HG03064 (cell line): Measurements from ENCODE around the gene ARHGEF1.
A peak's percentile ranks its signal among the peaks of the same experiment; 100 is the strongest.
"Not testable (repeated sequence)": the region's sequence is repeated elsewhere in the genome, so short reads cannot be mapped to it uniquely, and the experiment has no call there.

Source experiments
- ATAC-seq: cut with Tn5 transposase; IDR thresholded peaks from one replicate; pipeline ENCODE4 v1.9.1; 2021; ENCODE audit warnings: low read depth; ENCODE audit not compliant: unreplicated experiment

The ARHGEF1 gene

DNA sequence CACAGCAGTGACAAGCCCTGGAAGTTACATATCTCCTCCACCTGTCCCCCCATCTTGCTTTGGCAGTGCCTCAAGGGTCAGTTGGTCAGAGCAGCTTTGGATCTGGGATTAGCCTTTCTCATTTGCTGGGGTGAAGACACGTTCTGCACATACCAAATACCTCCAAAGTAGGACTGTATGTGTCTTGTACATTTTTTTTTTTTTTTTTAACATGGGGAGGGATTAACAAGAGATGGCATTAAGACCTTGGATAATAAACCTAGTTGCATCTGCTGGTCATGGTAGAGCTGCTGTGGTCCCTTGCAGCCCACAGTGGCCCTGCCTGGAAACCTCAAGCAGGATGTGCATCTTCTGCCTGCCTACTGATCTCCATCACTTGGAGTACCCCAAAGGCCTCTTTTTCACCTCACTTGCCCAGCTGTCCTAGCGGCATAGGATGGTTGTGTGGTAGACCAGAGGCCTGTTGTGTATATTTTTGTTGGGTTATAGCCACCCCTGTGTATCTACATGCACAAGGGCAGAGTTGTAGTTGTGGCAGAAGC, 20.5 kb upstream of the ARHGEF1 start:
- ATAC-seq: no peak

DNA sequence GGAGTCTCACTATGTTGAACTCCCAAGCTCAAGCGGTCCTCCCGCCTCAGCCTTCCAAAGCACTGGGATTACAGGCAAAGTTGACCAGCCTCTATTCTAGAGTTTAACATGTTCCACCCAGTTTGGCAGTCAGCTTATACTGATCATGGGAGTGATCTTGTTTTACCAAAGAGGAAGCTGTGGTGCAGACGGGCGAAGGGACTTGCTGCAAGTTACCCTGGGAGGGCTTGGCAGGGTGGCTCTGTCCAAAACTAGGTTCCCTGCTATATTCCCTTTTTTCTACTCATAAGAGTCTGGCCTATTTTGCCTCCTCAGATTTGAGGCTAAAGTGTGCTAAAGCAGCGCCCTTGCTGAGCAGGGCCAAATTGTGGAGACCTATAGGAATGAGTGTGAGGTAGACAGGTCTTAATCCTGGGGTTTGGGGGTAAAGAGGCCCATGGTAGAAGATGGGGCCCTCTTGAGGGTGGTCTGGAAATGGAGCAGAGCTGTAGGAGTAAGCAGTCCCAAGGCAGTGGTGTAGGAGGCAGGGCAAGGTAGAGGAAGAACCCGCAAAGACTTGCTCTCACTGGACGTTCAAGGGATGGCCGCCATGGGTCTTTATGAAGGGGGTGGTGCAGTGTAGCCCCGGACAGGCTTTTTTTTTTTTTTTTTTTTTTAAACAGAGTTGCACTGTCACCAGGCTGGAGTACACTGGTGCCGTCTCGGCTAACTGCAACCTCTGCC, 19.6 kb upstream of the ARHGEF1 start:
- ATAC-seq: no peak

DNA sequence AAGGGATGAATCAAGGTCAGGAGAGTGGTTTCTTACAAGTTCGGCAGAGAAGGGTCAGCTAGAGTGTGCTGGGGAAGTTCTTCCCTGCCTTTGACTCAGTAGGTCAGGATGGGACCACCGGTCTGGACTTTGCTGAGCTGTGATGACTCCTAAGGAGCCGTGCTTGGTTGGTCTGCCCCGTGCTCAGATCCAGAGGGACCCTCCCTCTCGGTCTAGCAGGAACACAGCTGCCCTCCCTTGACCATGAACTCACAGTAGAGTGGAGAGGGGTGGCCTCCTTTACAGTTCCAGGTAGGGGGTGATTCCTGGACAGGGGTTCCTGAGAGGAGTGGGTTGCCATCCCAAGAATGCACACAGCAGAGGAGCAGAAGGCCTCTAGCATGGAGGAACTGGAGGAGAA, 18.6 kb upstream of the ARHGEF1 start:
- ATAC-seq: no peak

DNA sequence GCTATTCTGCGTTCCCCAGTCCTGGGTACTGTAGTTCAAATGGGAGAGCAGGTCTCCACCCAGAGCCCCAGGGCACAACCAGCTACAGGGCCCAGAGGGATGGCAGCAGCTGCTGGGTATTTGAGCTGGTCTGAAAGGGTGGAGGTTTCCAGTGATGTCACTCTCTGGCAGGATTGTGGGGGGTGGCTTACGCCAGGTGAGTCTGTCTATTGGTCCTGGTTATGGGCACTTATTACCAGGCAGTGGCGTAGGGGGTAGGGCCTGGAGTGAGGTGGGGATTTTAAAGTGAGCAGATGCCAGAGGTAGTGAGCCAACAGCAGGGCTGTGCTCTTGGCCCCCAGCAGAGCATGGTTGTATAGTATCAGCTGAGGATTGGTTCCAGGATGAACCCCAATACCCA, 16.7 kb upstream of the ARHGEF1 start:
- ATAC-seq: no peak

DNA sequence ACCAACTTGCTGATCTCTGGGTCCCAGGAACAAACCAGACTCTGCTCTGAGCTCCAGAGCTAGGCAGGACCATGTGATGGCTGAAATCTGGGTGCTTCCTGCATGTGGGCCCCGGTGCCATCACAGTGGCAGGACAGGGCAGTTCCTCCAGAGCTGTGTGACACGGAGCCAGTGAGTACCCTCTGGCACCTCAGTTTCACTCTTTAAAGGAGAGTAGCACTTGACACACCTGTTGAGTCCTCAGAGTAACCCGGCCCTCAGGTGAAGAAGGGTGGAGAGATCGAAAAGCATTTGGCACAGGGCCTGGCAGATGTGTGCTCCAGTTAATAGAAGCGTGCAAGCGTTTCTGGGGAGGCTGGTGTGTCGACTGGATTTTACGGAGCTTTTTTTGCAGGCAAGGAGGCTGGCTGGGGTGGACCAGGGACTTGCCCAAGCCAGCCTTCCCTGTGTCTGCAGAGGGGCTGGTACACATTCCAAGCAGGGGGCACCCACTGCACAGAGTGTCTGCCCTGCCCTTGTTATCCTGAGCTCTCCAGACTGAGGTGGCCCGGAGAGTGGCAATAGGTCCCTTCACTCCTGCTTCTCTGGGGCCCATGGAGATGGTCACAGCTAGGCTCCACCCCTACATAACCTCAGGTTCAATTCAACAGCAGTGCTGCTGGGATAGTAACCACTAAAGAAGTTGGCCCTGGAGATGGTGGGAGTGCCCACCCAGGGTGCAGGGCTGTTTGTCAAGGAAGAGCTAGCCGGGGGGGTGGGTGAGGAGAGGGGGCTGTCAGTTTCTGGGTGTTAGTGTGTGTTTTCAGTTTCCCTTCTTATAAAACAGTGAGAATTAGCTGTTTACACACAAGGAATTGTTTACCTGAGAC, 14.6 kb upstream of the ARHGEF1 start:
- ATAC-seq: no peak

DNA sequence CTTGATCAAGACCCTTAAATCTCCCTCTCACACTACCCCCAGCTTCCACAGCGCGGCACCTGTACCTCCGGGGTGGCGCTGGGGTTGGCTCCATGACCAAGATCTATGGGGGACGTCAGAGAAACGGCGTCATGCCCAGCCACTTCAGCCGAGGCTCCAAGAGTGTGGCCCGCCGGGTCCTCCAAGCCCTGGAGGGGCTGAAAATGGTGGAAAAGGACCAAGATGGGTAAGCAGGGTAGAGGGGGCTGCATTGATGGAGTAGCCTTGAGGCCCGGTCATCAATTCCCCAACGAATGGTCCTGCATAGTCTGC, 14.0 kb upstream of the ARHGEF1 start:
- ATAC-seq: no peak

DNA sequence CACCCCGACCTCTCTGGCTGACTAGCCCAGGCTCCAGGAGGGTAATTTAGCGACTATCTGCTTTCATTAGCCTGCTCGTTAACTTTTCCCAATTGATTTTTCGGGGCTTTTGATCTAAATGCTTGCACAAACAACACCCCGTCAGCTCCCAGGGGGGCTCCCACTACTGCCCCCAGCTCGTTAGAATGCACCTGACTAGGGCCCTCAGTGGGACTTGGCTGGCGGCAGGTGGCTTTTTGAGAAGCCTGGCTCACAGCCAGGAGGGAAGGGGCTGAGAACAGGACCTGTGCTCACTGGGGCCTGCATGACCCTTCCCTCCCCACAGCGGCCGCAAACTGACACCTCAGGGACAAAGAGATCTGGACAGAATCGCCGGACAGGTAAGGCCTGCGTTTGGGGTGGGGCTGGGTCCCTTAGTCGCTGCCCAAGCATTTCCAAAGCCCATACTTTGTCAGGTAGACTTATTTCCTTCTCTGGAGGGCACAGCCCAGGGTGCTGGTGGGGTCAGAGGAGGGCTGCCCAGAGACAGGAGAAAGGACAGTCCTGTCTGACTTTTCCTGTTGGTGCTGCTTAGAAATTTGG, 13.5 kb upstream of the ARHGEF1 start:
- no peak for ATAC-seq

DNA sequence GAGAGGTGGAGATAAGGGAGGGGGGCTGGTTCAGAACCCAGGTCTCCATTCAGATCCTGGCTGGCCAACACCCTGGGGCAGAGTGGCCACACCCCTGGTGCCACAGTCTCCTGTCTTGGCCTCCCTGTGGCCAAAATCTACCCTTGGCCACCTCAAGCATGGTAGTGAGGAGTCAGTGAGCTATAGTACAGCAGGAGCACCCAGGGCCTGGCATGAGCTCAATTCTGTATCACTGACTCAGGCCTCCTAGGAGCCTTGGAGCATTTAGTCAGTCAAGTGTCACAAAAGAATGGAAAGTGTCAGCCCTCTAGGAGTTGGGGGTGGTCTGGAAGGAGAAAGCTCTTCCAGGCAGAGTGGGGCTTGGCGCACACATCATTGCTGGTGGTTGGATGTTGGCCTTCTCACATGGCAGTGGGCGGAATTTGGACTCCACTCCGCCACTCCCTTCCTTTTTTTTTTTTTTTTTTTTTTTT, 12.5 kb upstream of the ARHGEF1 start:
- ATAC-seq: no peak

DNA sequence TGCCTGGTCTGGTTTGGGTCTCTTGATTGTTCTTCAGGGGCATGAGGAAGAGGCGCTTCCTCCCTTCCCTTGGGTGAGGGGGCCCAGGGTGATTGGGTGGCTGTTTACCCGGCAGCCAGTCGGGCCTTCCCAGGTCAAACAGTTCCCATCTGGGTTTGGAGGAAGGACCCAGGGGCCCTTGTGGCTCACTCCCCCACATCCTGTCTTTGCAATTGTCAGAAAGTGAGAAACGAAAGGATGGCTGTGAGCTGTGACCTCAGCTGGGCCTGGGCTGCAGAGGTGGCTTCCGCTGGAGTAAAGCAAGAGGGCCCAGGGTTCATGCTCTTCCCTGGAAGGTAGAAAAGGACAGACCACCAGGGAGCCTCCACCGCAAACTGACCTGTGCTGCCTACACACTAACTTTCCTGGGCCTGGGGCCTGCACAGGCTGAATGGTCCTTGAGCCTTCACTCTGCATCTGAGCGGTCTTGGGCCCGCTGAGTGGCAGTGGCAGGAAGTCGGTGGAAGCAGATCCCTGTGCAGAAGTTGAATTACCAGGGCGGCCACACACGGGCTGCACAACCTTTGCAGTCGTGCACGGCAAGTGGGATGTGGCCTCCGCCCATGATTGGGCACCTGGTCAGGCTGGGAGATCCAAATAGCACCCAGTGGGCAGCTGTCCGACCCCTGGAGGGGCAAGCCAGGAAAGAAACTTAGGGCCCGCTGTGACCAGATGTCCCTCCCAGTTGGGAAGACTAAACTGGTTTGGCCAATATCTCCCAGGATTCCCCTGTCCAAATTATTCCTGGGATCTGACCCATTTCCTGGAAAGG, 11.2 kb upstream of the ARHGEF1 start:
- ATAC-seq: no peak

DNA sequence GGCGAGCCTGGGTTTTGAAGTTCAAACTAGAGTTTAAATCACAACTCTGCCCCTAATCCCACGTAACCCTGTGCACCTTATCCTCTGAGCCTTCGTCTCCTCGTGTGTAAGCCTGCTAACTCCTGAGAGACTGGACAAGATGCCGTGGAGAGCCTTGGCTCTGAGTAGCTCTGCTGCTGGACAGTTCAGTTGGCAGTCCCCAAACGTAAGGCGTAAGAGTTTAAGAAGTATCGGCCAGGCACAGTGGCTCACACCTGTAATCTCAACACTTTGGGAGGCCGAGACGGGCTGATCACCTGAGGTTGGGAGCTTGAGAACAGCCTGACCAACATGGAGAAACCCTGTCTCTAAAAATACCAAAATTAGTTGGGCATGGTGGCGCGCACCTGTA, 10.6 kb upstream of the ARHGEF1 start:
- ATAC-seq: no peak

DNA sequence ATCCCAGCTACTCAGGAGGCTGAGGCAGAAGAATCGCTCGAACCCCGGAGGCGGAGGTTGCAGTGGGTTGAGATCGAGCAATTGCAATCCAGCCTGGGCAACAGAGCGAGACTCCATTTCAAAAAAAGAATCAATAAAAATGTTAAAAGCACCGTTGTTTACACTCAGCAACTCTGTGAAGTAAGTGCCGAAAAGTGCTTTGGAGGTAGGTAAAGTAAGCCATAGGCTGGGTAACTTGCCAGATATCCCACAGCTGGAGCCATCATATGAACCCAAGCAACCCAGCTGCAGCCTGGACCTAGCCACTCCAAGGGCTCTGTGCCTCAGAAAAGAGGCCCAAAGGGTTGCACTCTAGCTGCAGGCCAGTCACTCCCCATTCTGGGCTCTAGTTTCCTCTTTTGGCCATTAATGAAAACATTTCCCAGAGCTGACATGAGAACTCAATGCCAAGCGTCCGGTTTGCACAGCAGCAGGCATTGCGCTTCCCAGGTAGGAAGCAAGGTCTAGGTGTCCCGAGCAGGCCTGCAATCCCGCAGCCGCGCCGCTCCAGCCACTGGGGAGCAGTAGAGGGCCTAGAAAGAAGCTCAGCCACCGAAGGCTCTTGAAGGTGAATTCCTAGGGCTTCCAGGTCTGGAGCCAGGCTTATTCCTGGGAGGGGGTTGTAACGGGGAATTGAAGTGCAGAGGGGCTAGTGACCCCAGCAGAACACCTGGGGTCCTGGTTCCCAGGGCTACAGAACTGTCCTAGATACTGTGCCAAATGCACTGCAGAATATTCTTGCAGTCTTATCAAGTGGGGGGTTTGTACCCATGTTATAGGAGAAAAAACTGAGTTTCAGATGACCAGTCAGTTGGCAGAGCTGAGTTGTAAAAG, 10.0 kb upstream of the ARHGEF1 start:
- ATAC-seq: no peak

DNA sequence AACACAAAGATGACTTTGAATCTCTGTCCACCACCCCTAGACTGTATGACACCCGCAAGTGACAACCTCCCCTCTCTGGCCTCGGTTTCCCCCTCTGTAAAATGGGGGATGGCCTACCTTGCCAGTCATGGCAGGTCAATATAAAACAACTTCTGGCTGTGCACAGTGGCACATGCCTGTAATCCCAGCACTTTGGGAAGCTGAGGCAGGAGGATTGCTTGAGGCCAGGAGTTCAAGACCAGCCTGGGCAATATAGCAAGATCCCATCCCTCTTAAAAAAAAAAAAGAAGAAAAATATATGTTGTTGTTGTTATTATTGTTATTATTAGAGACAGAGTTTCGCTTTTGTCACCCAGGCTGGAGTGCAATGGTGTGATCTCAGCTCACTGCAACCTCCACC, 7.0 kb upstream of the ARHGEF1 start:
- ATAC-seq: not testable (repeated sequence)

DNA sequence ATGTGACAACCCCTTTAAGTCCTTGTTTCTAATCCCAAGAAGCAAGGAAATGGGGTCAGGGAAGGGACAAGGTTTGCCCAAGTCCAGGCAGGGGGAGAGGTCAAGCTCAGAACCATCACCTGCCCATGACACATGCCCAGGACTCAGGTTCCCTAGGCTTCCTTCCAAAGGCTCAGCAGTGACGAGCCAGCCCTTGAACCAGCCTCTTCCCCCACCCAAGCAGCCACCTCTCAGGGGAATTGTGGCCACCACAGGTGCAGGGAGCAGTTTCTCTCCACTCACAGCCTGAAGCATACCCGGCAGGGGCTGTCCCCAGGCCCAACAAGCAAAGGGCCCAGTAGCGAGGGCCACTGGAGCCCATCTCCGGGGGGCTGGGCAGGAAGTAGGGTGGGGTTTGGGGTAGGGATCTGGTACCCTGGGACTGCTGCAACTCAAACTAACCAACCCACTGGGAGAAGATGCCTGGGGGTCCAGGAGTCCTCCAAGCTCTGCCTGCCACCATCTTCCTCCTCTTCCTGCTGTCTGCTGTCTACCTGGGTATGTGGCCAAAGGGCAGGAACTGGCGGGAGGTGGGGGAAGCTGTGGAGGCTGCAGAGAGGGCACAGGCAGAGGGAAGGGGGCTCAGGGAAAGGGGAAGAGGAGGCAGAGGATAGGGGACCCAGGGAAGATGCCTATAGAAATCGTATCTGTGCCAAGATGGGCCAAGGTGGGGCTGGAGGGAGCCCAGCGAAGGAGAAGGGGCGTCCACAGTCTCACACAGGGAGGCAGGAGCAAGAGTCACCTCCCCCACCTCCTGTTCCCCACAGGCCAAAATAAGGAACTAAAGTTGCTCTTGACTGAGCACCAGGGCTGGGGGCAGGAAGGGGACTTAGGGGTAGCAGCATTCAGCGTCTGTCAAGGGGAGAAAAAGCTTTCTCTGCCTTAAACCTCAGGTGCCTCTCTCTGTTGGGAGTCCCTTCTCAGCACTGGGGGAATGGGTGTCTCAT, 5.8 kb upstream of the ARHGEF1 start, which contains the start of gene CD79A:
Gene CD79A (plus strand): TSS at position 433 of the 986 bp plus-strand sequence. CDS start 26 bp downstream, at position 459.
- peak; percentile 52 for ATAC-seq

DNA sequence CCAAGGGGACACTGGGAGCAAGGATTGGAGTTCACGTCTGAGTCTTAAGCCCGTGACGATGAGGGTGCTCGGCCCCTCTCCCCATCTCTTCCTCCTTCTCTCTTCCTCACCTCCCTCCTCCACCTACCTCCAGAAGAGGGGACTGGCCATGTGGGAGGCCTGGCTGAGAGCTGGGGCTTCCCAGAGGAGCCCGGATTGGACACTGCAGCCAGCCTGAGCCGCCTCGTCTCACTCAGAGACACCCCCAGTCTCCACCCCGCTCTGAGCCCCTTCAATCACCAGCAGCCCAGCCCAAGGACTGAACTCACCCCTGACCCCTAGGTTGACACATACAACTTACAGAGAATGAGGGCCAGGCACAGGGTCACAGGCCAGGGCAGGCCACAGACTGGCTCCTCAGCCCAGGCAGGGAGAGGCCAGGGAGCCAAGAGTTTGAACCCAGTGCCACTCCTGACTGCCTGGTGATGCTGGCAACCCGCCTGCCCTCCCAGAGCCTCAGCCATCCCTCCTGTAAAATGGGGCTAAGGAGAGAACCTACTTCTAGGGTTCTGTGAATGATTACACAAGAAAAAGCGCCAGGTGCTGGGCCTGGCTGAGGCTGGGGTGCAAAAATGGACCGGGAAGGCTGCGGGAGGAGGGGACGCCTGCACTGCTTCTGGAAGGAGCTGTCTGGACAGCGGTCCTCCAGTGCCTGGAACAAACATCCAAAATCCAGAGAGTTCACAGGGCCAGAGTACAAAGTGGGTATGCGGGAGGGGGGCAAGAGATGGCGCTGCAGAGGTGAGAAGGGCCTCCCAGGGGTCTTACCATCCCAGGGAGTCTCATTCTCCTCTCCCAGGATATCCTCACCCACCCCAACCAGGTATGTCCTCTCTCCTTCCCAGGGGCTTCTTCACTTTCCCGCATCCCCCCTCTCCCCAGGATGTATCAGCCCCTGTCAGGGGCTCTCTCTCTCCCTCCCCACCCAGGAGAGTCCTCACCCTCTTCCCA, 4.8 kb upstream of the ARHGEF1 start:
- ATAC-seq: no peak

DNA sequence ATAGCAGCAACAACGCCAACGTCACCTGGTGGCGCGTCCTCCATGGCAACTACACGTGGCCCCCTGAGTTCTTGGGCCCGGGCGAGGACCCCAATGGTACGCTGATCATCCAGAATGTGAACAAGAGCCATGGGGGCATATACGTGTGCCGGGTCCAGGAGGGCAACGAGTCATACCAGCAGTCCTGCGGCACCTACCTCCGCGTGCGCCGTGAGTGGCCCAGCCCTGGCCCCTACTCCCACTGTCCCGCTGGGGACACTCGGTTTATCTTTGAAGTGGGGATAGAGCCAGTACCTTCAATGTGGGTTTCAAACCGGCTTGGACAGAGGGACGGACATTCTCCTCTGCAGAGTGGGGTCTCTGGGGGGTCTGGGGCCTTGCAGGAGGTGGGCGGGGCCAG, 3.9 kb upstream of the ARHGEF1 start:
- ATAC-seq: no peak

DNA sequence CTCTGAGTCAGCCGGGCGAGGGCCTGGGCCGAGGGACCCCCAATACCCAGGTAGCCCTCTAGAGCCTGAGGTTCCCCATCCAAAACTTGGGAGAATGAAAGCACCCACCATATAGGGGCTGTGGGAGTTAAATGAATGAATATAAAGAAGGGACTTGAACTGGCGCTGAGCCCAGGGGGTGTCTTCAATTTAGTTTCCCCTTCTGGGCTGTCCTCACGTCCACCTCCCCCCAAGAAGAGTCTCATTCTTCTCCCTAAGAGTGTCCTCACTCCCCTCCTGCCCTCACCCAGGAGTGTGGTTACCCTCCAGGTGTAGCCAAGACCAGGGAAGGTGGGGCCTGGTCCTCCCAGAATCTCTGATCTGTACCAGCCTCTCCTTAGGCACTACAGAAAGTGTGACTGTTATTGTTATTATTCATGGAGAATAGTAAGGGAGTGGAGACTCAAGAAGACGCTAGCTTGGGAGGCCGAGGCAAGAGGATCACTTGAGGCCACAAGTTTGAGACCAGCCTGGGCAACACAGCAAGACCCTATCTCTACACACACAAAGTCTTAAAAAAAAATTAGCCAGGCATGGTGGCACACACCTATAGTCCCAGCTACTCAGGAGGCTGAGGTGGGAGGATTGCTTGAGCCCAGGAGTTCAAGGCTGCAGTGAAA, 3.2 kb upstream of the ARHGEF1 start:
- ATAC-seq: no peak

DNA sequence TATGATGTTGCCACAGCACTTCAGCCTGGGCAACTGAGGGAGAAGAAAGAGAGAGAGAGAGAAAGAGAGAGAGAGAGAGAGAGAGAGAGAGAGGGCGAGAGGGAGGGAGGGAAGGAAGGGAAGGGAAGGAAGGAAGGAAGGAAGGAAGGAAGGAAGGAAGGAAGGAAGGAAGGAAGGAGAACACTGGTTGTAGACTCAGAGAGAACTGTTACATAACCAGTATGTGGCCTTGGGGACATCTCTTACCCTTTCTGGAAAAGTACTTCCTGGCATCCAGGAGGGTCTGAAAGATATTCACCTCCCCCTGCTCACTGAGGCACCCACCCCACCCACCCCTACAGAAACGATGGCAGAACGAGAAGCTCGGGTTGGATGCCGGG, 2.7 kb upstream of the ARHGEF1 start:
- ATAC-seq: no peak
